Measurements from ENCODE around the gene TPST1. TPM values are rescaled to one million over a fixed set of nuclear protein-coding genes. Genes with fewer than 3 reads are reported as not detected.
"Not testable (repeated sequence)": the region's sequence is repeated elsewhere in the genome, so short reads cannot be mapped to it uniquely, and the experiment has no call there.

Gene TPST1
- total RNA-seq, 1 experiment from 2014 or later = 51.0 TPM

- Histone ChIP-seq H3K27me3 (replicated peaks) (no peaks in the 10 kb centered on the region), H3K27ac (peak overlapping the region; percentile 43), H3K36me3 (no peaks in the 10 kb centered on the region), H3K4me3 (no peak overlapping the region), H3K9me3 (replicated peaks) (no peaks in the 10 kb centered on the region), H3K4me1 (replicated peaks) (peaks cover 20% of the 10 kb centered on the region)
- peak in 1 of 2 experiments; percentile 24 for DNase-seq (ENCODE audit: low read depth in 1 of 2, low spot score in 2 of 2)
These were observed 175.2 kb downstream of the TPST1 start for GRCh38 chr7:66380272-66380888.

DNA sequence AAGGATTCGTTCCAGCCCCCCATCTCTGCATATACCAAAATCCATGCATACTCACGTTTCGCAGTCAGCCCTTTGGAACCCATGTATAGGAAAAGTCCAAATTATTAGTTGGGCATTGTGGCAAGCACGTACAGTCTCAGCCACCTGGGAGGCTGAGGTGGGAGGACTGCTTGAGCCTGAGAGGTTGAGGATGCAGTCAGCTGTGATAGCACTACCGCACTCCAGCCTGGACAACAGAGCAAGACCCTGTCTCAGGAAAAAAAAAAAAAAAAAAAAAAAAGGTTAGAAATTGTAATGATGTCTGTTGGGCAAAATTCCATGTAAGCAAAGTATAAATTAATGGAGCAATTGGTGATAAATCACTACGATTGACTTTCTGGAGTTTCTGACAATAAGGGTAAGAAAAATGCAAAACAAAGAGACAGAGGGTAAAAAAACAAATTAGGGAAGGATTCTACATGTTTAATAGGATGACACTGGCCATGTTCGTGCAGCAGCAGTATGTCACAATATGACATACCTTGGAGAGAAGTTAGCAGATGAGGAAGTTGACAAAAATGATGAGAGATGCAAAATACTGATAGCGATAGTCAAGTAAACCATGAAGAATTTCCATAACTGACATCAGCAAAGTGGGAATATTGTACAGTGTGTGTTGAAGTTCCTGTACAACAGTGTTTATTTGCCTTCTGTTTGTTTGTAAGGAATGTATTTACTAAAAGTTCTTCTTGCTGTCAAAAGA is 177.2 kb downstream of the TPST1 start:
- not testable (repeated sequence) for DNase-seq (ENCODE audit: low read depth in 1 of 2, low spot score in 2 of 2); H3K27me3 ChIP-seq (replicated peaks); H3K36me3 ChIP-seq; H3K4me3 ChIP-seq; H3K9me3 ChIP-seq (replicated peaks); H3K27ac ChIP-seq
- peaks cover 20% of the 10 kb centered on the region for H3K4me1 ChIP-seq (replicated peaks)

DNA sequence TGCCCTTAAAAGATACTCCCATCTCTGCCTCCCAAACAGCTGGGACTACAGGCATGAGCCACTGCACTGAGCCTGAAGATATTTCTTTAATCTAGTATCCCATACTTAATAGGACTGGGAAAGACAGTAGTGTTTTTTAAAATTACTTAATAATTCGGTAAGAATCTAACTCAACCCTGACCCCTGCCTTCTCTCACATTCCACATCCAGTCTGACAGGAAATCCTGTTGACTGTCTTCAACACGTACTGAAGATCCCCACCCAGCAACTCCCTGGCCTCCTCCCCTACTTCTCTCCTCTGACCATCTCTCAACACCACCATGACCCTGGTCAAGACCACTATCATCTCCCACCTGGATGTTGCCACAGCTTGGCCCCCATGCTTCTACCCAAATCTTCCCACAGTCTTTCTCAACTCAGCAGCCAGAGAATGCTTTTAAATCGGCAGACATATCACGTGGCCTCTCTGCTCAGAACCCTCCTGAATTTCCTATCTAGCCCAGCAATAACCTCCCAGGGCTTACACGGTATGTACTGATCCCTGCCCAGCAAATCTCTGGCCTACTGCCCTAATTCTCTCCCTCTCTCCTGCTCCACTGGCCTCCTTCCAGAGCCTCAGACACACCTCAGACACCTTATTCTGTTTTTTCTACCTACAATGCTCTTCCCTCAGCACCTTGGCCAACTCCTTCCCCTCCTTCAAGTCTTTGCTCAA is 180.2 kb downstream of the TPST1 start:
- DNase-seq (ENCODE audit: low read depth in 1 of 2, low spot score in 2 of 2); H3K4me1 ChIP-seq (replicated peaks); H3K27me3 ChIP-seq (replicated peaks); H3K9me3 ChIP-seq (replicated peaks); H3K36me3 ChIP-seq; H3K4me3 ChIP-seq; H3K27ac ChIP-seq: not testable (repeated sequence)

DNA sequence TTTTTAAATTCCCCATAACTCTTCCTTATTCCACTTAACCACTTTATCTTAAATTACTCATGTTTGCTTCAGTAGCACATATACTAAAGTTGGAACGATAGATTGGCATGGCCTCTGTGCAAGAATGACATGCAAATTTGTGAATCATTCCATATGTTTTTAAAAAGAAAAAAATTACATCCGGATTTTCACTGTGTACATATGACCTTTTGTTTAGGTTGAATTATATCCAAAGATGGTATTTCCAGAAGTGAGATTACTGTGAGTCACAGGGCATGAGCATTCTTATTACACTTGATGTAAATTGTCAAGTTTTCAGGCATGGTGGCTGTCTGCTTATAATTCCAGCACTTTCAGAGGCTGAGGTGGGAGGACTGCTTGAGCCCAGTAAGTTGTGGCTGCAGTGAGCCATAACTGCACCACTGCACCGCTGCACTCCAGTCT is 190.0 kb downstream of the TPST1 start:
- peak in 1 of 2 experiments; percentile 34 for DNase-seq (ENCODE audit: low read depth in 1 of 2, low spot score in 2 of 2)
- H3K4me1 ChIP-seq (replicated peaks); H3K27me3 ChIP-seq (replicated peaks); H3K9me3 ChIP-seq (replicated peaks); H3K36me3 ChIP-seq; H3K27ac ChIP-seq; H3K4me3 ChIP-seq: not testable (repeated sequence)

GRCh38 chr7:66396052-66396451 is 190.9 kb downstream of the TPST1 start:
- not testable (repeated sequence) for H3K27ac ChIP-seq; H3K36me3 ChIP-seq; H3K4me3 ChIP-seq; DNase-seq (ENCODE audit: low read depth in 1 of 2, low spot score in 2 of 2); H3K9me3 ChIP-seq (replicated peaks); H3K27me3 ChIP-seq (replicated peaks); H3K4me1 ChIP-seq (replicated peaks)

GRCh38 chr7:66398841-66399240 is 193.7 kb downstream of the TPST1 start:
- H3K27me3 ChIP-seq (replicated peaks); H3K4me1 ChIP-seq (replicated peaks); H3K4me3 ChIP-seq; H3K27ac ChIP-seq; DNase-seq (ENCODE audit: low read depth in 1 of 2, low spot score in 2 of 2); H3K9me3 ChIP-seq (replicated peaks); H3K36me3 ChIP-seq: not testable (repeated sequence)

- Histone ChIP-seq H3K4me3 (no peak overlapping the region), H3K27ac (no peak overlapping the region), H3K9me3 (replicated peaks) (no peaks in the 10 kb centered on the region), H3K27me3 (replicated peaks) (no peaks in the 10 kb centered on the region), H3K36me3 (no peaks in the 10 kb centered on the region), H3K4me1 (replicated peaks) (0 out of 2 replicates have a peak, but pooled peaks cover 5% of the 10 kb centered on the region)
- no peak for DNase-seq (ENCODE audit: low read depth in 1 of 2, low spot score in 2 of 2)
These were observed 194.4 kb downstream of the TPST1 start for GRCh38 chr7:66399566-66399965.

GRCh38 chr7:66400400-66400799 is 195.3 kb downstream of the TPST1 start:
- H3K27ac ChIP-seq = no peak overlapping the region
- no peak for DNase-seq (ENCODE audit: low read depth in 1 of 2, low spot score in 2 of 2)
- no peaks in the 10 kb centered on the region for H3K27me3 ChIP-seq (replicated peaks)
- H3K36me3 ChIP-seq = no peaks in the 10 kb centered on the region
- no peaks in the 10 kb centered on the region for H3K9me3 ChIP-seq (replicated peaks)
- 0 out of 2 replicates have a peak, but pooled peaks cover 1% of the 10 kb centered on the region for H3K4me1 ChIP-seq (replicated peaks)
- no peak overlapping the region for H3K4me3 ChIP-seq

DNA sequence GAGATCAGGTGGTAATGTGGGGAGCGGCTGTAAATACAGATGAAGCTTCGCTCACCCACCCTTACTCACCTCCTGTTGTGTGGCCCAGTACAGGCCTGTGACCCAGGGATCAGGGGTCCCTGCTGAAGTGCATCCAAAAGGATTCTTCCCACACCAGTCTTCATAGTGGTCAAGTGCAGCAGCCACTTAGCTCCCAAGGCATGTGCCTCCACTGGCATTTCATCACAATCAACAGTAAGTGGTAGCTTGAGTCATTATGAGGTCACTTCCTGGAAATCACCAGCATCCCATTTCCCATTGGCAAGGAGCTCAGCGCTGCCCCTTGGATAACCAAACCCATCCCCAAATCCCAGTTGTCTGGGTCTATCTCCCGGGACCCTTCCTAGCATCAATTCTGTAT is 196.0 kb downstream of the TPST1 start:
- H3K4me1 ChIP-seq (replicated peaks); H3K27ac ChIP-seq; H3K9me3 ChIP-seq (replicated peaks); H3K4me3 ChIP-seq; DNase-seq (ENCODE audit: low read depth in 1 of 2, low spot score in 2 of 2); H3K27me3 ChIP-seq (replicated peaks); H3K36me3 ChIP-seq: not testable (repeated sequence)

GRCh38 chr7:66401932-66402331 is 196.8 kb downstream of the TPST1 start:
- not testable (repeated sequence) for H3K36me3 ChIP-seq; DNase-seq (ENCODE audit: low read depth in 1 of 2, low spot score in 2 of 2); H3K27ac ChIP-seq

DNA sequence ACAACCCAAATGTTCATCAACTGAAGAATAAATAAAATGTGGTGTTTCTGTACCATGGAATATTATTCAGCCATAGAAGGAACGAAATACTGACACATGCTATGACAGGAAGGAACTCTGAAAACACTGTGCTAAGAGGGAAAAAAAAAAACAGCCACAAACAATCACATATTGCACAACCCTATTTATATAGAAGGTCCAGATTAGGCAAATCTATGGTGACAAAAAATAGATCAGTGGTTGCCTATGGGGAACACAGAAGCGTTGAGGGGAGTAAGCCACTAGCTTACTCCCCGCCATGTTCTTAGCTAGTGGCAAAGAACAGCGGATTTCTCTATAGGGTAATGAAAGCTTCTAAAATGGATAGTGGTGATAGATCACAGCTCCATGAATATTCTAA is 198.4 kb downstream of the TPST1 start:
- no peaks in the 10 kb centered on the region for H3K9me3 ChIP-seq (replicated peaks)

More at GRCh38 chr7:66401932-66402331, 196.8 kb downstream of the TPST1 start:
- H3K4me3 ChIP-seq; H3K4me1 ChIP-seq (replicated peaks); H3K27me3 ChIP-seq (replicated peaks); H3K9me3 ChIP-seq (replicated peaks): not testable (repeated sequence)

DNA sequence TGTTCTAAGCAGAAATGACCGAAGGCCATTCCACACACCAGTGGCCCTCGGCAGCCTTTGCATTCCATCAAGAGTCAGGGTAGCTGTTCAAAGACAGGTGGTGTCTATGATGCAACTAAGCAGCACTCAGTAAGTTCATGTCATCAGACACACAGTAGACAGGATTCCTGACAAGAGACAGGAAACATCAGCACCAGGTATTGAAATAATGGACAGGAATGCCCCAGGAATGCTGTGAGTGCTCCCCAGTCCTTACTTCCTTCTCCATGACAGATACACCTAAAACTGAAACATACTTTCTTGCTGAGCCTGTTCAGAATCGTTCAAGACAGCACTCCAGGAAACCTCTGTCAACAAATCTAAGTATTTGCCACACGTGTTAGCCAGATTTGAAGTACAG is 204.4 kb downstream of the TPST1 start:
- Histone ChIP-seq H3K4me1 (replicated peaks) (no peaks in the 10 kb centered on the region), H3K36me3 (no peaks in the 10 kb centered on the region), H3K27me3 (replicated peaks) (no peaks in the 10 kb centered on the region), H3K27ac (no peak overlapping the region), H3K4me3 (no peak overlapping the region), H3K9me3 (replicated peaks) (no peaks in the 10 kb centered on the region)
- DNase-seq (ENCODE audit: low read depth in 1 of 2, low spot score in 2 of 2) = no peak

More for the DNA sequence above, 198.4 kb downstream of the TPST1 start:
- Histone ChIP-seq H3K27ac (no peak overlapping the region), H3K4me1 (replicated peaks) (no peaks in the 10 kb centered on the region), H3K36me3 (no peaks in the 10 kb centered on the region), H3K4me3 (no peak overlapping the region), H3K27me3 (replicated peaks) (no peaks in the 10 kb centered on the region)
- DNase-seq (ENCODE audit: low read depth in 1 of 2, low spot score in 2 of 2) = no peak
